Astrocyte (in vitro differentiated cells and primary cell): ENCODE results near the gene MACC1.

Source experiments
- CTCF ChIP-seq: IDR thresholded peaks from 2 replicates; pipeline ENCODE4 v1.5.1; 2011; ENCODE audit warnings: low read depth, mild to moderate bottlenecking, inconsistent platforms, low read length, moderate library complexity; ENCODE audit not compliant: insufficient read depth
- EZH2 ChIP-seq: IDR thresholded peaks from 2 replicates; pipeline ENCODE4 v1.6.1; 2012; ENCODE audit warnings: mild to moderate bottlenecking, low read length, inconsistent platforms; ENCODE audit not compliant: insufficient read depth

GRCh38 chr7:20220921-20221547 is 3.9 kb upstream of the MACC1 start:
- TF ChIP-seq CTCF (no peak), EZH2 (no peak)
